HG03039 (cell line): ENCODE measurements around the gene MUC5AC.

Source experiments
- ATAC-seq: cut with Tn5 transposase; IDR thresholded peaks from one replicate; pipeline ENCODE4 v1.9.1; 2021; ENCODE audit warnings: mild to moderate bottlenecking, moderate library complexity; ENCODE audit not compliant: unreplicated experiment

The MUC5AC gene

GRCh38 chr11:1194977-1195681 is 37.4 kb downstream of the MUC5AC start:
- ATAC-seq, result no peak

- ATAC-seq, result no peak
These were observed 38.1 kb downstream of the MUC5AC start for GRCh38 chr11:1195682-1196515.

GRCh38 chr11:1196516-1197391 is 39.0 kb downstream of the MUC5AC start:
- no peak for ATAC-seq

DNA sequence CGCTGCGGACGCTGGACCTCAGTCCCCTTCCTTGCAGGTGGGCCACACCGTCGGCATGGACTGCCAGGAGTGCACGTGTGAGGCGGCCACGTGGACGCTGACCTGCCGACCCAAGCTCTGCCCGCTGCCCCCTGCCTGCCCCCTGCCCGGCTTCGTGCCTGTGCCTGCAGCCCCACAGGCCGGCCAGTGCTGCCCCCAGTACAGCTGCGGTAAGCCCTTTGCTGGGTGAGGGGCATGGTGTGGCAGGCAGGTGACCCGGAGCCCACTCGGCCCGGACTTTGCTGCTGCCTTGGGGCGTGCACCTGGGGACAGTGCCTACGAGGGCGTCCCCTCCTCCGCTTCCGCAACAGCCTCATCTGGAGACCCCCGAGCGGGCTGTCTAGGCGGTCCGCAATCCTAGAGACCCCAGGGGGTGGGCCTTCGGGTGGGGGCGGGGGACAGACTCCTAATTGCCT is 39.7 kb downstream of the MUC5AC start:
- no peak for ATAC-seq

- no peak for ATAC-seq
These were observed 40.3 kb downstream of the MUC5AC start for GRCh38 chr11:1197886-1198560.

- ATAC-seq, result no peak
These were observed 40.9 kb downstream of the MUC5AC start for GRCh38 chr11:1198561-1199240.

DNA sequence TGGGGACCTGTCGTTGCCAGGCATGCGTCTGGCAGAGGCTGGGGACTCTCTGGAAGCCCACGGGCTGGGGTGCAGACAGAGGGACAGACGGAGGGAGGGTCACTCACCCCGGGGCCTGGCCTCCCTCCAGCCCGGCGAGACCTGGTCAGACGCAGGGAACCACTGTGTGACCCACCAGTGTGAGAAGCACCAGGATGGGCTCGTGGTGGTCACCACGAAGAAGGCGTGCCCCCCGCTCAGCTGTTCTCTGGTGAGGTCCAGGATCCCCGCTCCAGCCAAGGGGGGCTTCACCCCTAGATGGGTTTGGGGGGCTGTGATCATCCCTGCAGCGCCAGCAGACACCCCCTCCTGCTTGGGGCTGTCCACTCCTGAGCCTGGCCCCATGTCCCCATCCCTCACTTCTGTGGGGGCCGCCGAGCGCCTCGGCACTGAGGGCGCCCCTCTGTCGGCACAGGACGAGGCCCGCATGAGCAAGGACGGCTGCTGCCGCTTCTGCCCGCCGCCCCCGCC is 41.5 kb downstream of the MUC5AC start:
- no peak for ATAC-seq

DNA sequence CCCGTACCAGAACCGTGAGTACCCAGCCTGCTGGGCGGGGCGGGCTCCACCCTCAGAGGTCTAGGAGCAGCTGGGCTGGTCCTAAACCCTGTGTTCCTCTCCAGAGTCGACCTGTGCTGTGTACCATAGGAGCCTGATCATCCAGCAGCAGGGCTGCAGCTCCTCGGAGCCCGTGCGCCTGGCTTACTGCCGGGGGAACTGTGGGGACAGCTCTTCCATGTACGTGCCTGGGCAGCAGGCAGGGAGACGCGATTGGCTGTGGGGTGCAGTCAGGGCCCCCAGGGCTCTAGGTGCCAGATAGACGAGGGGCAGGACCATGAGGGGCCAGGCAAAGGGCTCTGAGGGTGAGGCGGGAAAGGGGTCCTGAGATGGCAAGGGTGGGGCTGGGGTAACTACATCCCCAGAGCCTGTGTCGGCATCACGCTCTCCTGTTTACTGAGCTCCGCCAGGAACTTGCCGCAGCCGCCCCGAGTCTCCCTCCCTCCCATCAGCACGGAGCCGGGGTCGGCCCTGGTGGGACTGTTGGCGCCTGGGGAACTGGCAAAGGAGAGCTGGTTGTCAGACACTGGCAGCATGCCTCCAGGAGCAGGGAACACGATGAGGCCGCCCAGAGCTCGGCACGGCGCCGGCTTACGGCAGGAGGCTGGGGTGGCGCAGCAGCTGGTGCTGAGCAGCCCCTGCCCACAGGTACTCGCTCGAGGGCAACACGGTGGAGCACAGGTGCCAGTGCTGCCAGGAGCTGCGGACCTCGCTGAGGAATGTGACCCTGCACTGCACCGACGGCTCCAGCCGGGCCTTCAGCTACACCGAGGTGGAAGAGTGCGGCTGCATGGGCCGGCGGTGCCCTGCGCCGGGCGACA is 42.2 kb downstream of the MUC5AC start:
- no peak for ATAC-seq

DNA sequence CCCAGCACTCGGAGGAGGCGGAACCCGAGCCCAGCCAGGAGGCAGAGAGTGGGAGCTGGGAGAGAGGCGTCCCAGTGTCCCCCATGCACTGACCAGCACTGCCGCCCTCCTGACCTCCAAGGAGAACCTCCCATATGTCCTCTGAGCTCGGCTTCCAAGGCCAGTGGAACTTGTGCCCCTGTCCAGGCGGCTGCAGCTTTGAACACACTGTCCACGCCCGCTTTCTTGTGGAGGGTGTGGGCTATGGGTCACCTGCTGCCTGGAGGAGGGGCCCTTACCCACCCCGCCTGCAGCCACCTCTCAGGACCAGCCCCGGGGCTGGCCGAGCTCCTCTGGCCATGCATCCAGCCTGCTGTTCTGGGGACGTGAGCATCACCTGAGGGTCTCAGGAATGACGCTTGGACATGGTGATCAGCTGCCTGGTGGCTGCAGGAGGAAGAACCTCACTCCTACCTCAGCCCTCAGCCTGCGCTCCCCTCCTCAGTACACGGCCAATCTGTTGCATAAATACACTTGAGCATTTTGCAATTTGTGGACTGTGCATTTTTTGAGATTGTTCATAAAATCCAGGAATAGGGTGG is 42.9 kb downstream of the MUC5AC start:
- no peak for ATAC-seq

GRCh38 chr11:1201395-1202153 is 43.8 kb downstream of the MUC5AC start:
- ATAC-seq, result no peak

GRCh38 chr11:1202154-1202775 is 44.5 kb downstream of the MUC5AC start:
- ATAC-seq, result no peak

- no peak for ATAC-seq
These were observed 45.2 kb downstream of the MUC5AC start for GRCh38 chr11:1202776-1203504.

DNA sequence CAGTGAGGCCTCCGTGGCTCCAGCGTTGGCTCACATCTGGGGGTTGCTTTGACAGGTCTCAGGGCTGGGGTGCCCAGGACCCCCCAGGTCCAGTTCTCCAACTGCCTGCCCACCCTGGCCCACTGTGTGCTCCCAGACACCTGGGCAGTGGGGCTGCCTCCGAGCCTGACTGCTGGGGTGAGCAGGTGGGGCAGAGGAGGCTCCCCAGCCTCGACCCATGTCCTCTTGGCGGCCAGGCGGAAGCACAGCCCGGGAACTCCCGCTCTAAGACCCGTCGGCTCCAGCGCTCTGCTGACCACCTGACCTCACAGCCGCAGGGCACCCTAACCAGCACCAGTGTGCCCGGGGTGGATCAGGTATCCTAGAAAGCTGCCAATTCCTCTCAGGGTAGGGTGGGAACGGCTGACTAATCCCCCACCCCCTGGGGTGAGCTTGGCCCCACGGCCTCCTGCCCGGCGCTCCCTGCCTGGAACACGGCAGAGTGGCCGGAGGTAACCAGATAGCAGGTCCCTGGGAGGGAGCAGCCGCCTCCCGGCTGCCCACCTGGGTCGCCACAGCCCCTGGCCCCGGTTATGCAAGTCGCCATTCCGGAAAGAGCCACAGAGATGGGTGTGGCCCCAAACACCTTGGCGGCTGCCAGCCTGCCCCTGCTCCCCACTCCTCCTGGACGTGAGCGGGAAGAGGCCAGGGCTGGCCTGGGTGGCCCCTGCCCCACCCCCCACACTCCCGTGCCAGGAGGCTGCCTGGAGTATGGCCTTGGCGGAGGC is 45.9 kb downstream of the MUC5AC start:
- ATAC-seq, result no peak

- ATAC-seq, result no peak
These were observed 46.8 kb downstream of the MUC5AC start for GRCh38 chr11:1204381-1205101.
